GM21723 (cell line): ENCODE results near the gene AHRR.

ENCODE experiments used
- ATAC-seq: cut with Tn5 transposase; IDR thresholded peaks from one replicate; pipeline ENCODE4 v1.9.1; 2021; ENCODE audit warnings: mild to moderate bottlenecking, moderate library complexity; ENCODE audit not compliant: unreplicated experiment

Gene AHRR

GRCh38 chr5:344668-345067 is 23.2 kb downstream of the AHRR start:
- no peak for ATAC-seq

DNA sequence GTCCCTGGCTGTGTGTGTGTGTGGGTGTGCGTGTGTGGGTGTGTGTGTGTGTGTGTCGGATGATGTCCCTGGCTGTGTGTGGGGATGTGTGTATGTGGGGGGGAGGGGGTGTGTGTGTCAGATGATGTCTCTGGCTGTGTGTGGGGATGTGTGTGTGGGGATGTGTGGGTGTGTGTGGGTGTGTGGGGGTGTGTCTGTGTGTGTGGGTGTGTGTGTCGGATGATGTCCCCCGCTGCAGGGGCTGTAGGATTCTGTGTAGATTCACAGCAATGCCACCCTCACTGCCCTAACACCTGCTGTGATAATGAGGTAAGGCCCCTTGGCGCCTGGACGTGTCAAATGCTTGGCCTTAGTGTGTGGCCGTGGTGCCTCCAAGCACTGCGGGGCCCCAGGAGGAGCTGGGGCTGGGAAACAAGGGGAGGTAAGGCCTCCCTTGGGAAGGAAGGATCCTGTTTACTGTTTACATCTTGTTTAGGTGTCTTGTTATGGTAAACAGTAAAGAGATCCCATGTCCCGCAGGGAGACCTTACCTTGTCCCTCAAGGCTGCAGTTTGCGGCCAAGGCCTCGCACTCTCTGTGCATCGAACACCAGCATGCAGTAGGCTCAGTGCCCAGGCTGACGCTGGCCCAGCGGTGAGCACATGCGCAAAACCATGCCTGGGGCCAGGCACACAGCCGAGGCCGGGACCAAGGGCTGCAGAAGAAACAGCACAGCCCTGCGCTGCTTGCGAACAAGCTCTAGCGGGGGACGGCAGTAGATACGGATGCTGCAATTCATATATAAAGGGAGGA is 24.1 kb downstream of the AHRR start:
- no peak for ATAC-seq

- ATAC-seq = no peak
Measured at GRCh38 chr5:346229-346935, 24.9 kb downstream of the AHRR start.

GRCh38 chr5:347712-348284 is 26.3 kb downstream of the AHRR start:
- no peak for ATAC-seq

DNA sequence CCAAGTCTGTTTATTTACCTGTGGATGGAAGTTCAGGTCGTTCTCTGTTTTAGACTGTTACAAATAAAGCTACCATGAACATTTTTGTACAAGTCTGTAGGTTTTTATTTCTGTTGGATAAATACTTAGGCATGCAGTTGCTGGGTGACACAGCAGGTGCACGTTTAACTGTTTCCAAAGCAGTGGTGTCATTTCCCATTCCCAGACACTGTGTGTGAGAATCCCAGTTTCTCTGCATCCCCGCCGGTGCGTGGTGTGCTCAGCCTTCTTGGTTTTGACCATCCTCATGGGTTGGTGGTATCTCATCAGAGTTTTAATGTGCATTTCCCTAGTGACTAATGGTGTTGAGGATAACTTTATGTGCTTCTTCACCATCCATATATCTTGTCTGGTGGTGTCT is 27.2 kb downstream of the AHRR start:
- no peak for ATAC-seq

- ATAC-seq = no peak
Measured at GRCh38 chr5:350355-350754, 28.8 kb downstream of the AHRR start.

- no peak for ATAC-seq
Measured at GRCh38 chr5:351084-351920, 29.8 kb downstream of the AHRR start.

DNA sequence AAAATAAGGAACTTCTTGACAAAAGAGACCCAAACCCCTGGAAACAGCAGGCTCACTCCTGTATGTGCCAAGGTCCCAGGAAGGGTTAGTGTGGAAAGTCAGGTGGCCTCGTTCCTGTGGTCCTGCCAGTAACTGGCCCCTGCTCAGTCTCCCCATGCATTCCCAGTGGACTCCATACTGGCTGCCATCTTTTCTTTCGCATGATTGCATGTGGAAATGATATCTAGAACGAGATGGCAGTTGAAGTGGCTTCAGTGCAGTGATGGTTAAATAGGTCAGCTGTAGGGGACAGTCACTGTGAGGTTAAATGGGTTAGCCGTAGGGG is 30.4 kb downstream of the AHRR start:
- no peak for ATAC-seq

GRCh38 chr5:352639-353611 is 31.4 kb downstream of the AHRR start:
- no peak for ATAC-seq

GRCh38 chr5:353612-354580 is 32.4 kb downstream of the AHRR start:
- ATAC-seq = no peak

DNA sequence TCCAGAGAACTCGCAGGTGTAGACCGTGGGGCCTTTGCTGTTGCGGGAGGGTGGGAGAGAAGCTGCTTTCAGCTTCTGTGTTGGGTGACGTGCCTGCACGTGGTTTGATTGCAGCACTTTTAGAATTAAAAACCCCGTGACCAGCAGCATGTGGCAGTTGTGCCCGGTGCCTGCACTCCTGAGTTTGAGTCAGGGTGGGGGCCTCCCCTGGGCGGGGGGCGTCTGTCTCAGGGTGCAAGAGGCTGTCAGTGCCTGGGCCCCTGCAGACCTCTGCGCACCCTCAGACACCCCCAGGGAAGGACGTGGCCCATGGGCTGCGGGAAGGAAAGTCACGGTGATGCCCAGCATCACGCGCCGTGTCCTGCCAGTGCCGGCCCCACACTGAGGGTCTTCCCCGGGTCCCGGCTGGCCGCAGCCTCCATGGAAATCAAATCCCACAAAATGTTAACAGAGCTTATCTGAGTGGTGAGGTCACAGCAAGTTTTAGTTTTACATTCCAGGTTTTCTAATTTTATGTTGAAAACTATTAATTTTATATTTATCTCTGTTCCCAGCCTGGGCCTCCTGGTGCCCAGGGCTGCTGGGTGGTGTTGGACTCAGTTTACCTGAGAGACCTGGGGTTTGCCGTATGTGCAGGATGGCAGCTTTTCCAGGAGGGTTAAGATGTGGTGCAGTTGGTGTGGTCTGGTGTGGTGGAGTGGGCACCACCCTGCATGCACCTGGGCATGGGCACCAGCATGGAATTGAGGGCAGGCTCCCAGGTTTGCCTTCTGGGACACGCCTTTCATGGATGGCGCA is 33.3 kb downstream of the AHRR start:
- ATAC-seq = no peak

DNA sequence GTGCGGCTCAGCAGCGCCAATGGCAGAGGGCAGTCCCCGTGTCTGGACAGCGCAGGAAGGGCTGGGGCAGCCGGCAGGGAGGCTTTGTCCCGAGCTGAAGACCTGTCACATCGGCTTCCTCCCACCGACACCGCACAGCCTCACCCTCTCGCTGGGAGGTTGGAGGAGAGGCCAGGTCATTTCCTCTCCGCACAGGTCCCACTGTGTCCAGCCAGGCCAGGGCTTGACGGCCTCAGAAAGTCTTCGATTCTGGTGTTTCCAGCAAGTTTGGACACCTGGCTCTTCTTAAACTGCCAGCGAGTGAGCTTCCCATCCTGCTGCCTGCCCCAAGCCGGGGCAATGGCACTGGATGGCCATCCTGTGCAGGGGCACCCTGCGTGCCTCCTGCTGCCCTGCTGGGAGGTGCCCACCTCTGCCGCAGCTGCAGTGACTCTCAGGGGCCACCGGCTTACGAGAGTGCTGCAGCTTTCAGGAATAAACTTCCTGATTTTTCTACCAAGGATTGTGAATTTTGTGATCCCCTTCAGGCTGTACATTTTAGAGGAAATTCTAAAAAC is 33.9 kb downstream of the AHRR start:
- ATAC-seq = no peak

GRCh38 chr5:355958-356357 is 34.4 kb downstream of the AHRR start:
- ATAC-seq = no peak

- no peak for ATAC-seq
Measured at GRCh38 chr5:359301-359897, 37.9 kb downstream of the AHRR start.

- ATAC-seq = no peak
Measured at GRCh38 chr5:360257-361027, 38.9 kb downstream of the AHRR start.

DNA sequence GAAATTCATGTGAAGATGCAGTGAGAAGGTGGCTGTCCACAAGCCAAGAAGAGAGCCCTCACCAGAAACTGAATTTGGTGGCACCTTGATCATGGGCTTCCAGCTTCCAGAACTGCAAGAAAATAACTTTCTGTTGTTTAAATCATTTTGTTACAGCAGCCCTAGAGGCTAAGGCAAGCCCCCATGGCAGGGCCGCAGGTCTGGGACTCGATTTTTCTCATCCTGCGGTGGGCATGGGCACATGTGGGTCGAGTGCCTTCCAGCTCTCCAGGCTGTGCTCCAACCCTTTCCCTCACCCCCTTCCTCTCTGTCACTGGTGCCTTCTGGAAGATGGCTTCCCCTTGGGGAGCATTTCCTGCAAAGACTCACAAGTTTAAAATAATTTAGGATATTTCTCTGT is 40.7 kb downstream of the AHRR start:
- no peak for ATAC-seq
